K562 (cell line): ENCODE results near the gene IL17RC. TPM values are rescaled to one million over a fixed set of nuclear protein-coding genes. Genes with fewer than 3 reads are reported as not detected.

ENCODE experiments used
- HOMEZ ChIP-seq: fragments of 250-450 bp; sonication (Bioruptor Pico); IDR thresholded peaks from 2 replicates; pipeline ENCODE4 v1.4.0; 2020; ENCODE audit warnings: mild to moderate bottlenecking, moderate library complexity
- NFE2L1 ChIP-seq: fragments of 450-650 bp; IDR thresholded peaks from 2 replicates; pipeline ENCODE4 v1.6.1; 2016; ENCODE audit warnings: missing genetic modification characterization, low read depth, mild to moderate bottlenecking, missing compliant biosample characterization, moderate library complexity, borderline replicate concordance
- PHF8 ChIP-seq: fragments of 200-600 bp; sonication (generic); IDR thresholded peaks from 2 replicates; pipeline ENCODE4 v1.6.1; 2012; ENCODE audit warnings: mixed run types, mild to moderate bottlenecking, inconsistent platforms, low read length, moderate library complexity, borderline replicate concordance
- PRDM10 ChIP-seq: fragments of 450-650 bp; IDR thresholded peaks from 2 replicates; pipeline ENCODE4 v1.6.1; 2018; ENCODE audit not compliant: partially characterized antibody
- ZNF512 ChIP-seq: IDR thresholded peaks from 2 replicates; pipeline ENCODE4 v1.6.1; 2016; ENCODE audit warnings: missing genetic modification characterization, missing compliant biosample characterization
- ZSCAN29 ChIP-seq: fragments of 450-650 bp; IDR thresholded peaks from 2 replicates; pipeline ENCODE4 v1.6.1; 2017
- polyA plus RNA-seq, 8 experiments: library from polyadenylated mRNA; depleted of rRNA in 4 of 8; stranded (reverse) in 5 of 8; unstranded in 3 of 8; fragments of >200 nt; fragmentation: Nextera tagmentation in 2 of 8; fragmentation: Illumina TruSeq in 1 of 8; extraction: Ambion mirVana in 2 of 8; extraction: Trizol in 1 of 8; gene quantifications; 2 replicates each; pipeline versions ENCODE4 v1.2.1 to v1.2.3, GENCODE V29; 2011 to 2014; ENCODE audit warnings: inconsistent platforms in 1 of 8, missing spikeins in 1 of 8
- total RNA-seq, 7 experiments: library from RNA; depleted of rRNA in 6 of 7; stranded (reverse); fragments of >200 nt in 6 of 7; fragmentation: Illumina TruSeq in 2 of 7; extraction: Trizol in 2 of 7; gene quantifications; 2 replicates each; pipeline versions ENCODE4 v1.2.1 to v1.2.3, GENCODE V29; 2011 to 2021; ENCODE audit warnings: low replicate concordance in 1 of 7

The IL17RC gene
- total and polyA plus RNA-seq, 9 of the 15 experiments (the other 6 are each of a cell fraction or from before 2014, with no cell fraction given): 0.15 to 11.4 (median 7.1) TPM; not detected in 1

GRCh38 chr3:9945358-9945757 lies 28.5 kb downstream of the IL17RC start (continued):
- TF ChIP-seq PHF8 (no peak), ZSCAN29 (no peak), HOMEZ (CRISPR knock-in tag) (no peak), NFE2L1 (tag) (no peak), ZNF512 (tag) (no peak), PRDM10 (no peak)
